Caki2 (cell line): ENCODE data around the gene CATSPER1. TPM values are rescaled to one million over a fixed set of nuclear protein-coding genes. Genes with fewer than 3 reads are reported as not detected.
A peak's percentile ranks its signal among the peaks of the same experiment; 100 is the strongest.
"Not testable (repeated sequence)": the region's sequence is repeated elsewhere in the genome, so short reads cannot be mapped to it uniquely, and the experiment has no call there.

Source experiments
- DNase-seq: peaks from one replicate; pipeline ENCODE4 v3.0.0-alpha.2; 2015; ENCODE audit warnings: low read depth
- in situ Hi-C: cut with HindIII; loops from 2 replicates; pipeline ENCODE4 v1.10.0; 2016; ENCODE audit warnings: low sequenced_read_pairs, low pct_unique_long_range_greater_than_20kb, mixed read lengths
- total RNA-seq: library from RNA; depleted of rRNA; stranded (reverse); fragments of >200 nt; shearing (Covaris generic); gene quantifications from 2 replicates; pipeline ENCODE4 v1.2.3, GENCODE V29; 2014; ENCODE audit warnings: low replicate concordance

The CATSPER1 gene
- total RNA-seq, 1 experiment from 2014 or later: 2.8 TPM

- DNase-seq: no peak
- in situ Hi-C loops: no loop called here
Observed at GRCh38 chr11:66035653-66036333, 9.5 kb upstream of the CATSPER1 start.

GRCh38 chr11:66032957-66033735, 6.9 kb upstream of the CATSPER1 start:
- in situ Hi-C loops: no loop called here
- DNase-seq: no peak

GRCh38 chr11:66023186-66023440, 3.2 kb downstream of the CATSPER1 start:
- DNase-seq, in situ Hi-C loops: not testable (repeated sequence)

- peak; percentile 42 for DNase-seq
- in situ Hi-C loops: no loop called here
Observed at GRCh38 chr11:66022401-66023185, 3.7 kb downstream of the CATSPER1 start.

GRCh38 chr11:66020618-66021357, 5.5 kb downstream of the CATSPER1 start:
- DNase-seq: peak; percentile 61
- in situ Hi-C loops: no loop called here

DNA sequence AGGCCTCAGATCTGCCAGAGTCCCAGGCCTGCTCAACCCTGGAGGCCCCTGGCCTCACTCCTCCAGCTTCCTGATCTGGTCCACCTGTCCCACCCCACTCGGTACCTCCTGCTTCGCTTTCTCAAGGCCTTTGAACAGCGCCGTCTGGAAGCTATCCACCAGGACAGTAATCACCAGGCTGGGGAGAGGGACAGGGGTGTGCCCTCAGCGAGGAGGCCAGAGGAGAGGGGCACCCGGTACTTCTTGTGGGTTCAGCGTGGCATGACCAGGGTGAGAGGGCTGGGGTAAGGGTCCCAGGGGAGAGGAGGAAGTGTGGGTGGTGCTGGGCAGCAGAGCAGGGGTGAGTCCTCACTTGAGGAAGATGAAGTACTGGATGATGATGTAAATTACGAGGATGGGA, 6.1 kb downstream of the CATSPER1 start:
- in situ Hi-C loops: no loop called here
- DNase-seq: no peak

DNA sequence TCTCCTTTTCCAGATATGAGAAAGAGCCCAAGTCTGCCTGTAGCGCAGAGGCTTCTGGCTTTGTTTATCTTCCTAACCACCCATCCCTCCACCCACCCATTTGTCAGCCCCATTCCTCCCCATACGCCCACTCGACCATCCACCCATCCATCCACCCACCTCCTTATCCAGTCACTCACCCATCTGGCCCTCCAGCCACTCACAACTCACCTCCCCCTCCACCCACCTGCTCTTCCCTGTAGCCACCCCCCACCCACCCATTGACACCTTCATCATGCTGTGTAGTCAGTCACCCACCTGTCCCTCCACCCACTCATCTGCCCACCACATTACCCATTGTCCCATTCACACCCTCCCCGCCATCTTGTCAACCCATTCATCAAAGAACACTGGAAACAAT, 9.0 kb downstream of the CATSPER1 start:
- DNase-seq: no peak
- in situ Hi-C loops: no loop called here

GRCh38 chr11:66016793-66017177, 9.5 kb downstream of the CATSPER1 start:
- DNase-seq: no peak
- in situ Hi-C loops: no loop called here

DNA sequence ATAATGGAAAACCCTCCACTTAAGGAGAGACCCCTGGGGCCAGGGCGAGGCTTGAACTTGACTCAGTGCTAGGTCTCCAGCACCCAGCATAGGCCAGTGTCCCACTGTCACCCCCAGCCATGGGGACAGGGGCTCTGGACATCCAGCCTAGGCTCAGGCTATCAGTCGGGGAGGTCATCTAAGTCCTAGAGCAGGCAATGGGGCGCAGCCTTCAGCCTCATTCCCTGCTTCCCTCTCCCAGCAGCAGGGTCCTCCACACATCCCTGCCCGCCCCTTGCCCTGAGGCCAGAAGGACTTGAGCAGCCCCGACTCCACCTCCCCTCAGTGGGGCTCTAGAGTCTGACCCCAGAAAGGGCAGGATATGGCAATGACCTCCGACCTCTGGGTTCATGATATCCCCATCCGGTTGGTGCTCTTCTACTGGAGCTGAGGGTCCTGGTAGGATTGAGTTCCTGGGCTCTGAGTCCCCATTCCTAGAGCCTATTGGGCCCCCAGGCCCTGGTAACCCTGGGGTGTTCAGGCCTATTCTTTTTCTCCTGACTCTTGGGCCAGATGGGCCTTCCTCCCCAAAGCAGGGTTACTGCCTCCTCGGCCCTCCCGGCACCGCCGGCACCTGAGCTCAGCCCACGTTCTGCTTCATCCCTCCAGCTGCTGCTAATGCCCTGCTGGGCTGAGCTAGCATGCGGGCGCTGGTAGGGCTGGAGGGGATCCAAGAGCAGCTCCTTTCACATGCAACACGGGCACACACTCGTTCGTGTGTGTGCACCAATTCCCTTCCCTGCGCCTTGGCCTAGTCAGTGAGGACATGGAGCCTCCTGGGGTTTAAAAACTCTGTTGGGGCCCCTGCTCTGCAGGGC, 10.1 kb downstream of the CATSPER1 start:
- in situ Hi-C loops: no loop called here
- DNase-seq: no peak

- DNase-seq: peak; percentile 33
- in situ Hi-C loops: no loop called here
Observed at GRCh38 chr11:66015454-66015881, 10.8 kb downstream of the CATSPER1 start.

GRCh38 chr11:66014804-66015453, 11.3 kb downstream of the CATSPER1 start:
- DNase-seq: no peak
- in situ Hi-C loops: no loop called here

DNA sequence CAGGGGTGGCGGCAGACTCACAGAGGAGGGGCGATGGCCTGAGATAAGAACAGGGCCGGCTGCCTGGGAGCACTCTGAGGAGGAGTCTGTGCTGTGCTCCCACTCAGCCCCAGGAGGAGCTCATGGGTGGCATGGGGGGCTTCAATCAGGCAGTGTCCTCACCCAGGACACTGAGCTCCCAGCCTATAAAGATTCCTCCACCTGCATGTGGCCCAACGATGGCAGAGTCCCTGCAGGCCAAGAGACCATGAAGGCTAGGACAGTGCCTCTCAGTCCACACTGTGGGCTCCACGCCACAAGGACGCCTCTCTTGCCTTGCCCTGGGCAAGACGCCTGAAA, 12.5 kb downstream of the CATSPER1 start:
- in situ Hi-C loops: no loop called here
- no peak for DNase-seq

GRCh38 chr11:66012946-66013761, 13.1 kb downstream of the CATSPER1 start:
- in situ Hi-C loops: no loop called here
- DNase-seq: no peak

- in situ Hi-C loops: no loop called here
- DNase-seq: no peak
Observed at GRCh38 chr11:66012371-66012945, 13.8 kb downstream of the CATSPER1 start.

GRCh38 chr11:66011785-66012303, 14.4 kb downstream of the CATSPER1 start, which contains the start of gene CST6:
Gene CST6 (plus strand): TSS chr11:66012008. CDS start chr11:66012045, 37 bp downstream.
- DNase-seq: no peak
- in situ Hi-C loops: no loop called here

- in situ Hi-C loops: no loop called here
- peak; percentile 69 for DNase-seq
Observed at GRCh38 chr11:66011239-66011784, 15.0 kb downstream of the CATSPER1 start.
